ENCODE data around the gene ZCCHC14. TPM values are rescaled to one million over a fixed set of nuclear protein-coding genes. Genes with fewer than 3 reads are reported as not detected.

The ZCCHC14 gene
- polyA plus RNA-seq, 2 of the 4 experiments (the other 2 are of a cell fraction), result 3.8 to 7.3 TPM

GRCh38 chr16:87507351-87508069 is 14.7 kb upstream of the ZCCHC14 start:
- ChIA-PET CTCF (no interaction called here), POLR2A (no interaction called here)
- no peak for TF ChIP-seq RARB (CRISPR knock-in tag; IDR thresholded peaks at IDR 0.05)
- TF ChIP-seq EP300 (IDR thresholded peaks at IDR 0.05), result no peak
- DNase-seq (ENCODE audit: low read depth in 1 of 2, low spot score in 1 of 2) (no peak), ATAC-seq (peak in 1 of 2 experiments; percentile 64; a peak in 4 of 6 replicates), FAIRE-seq (no peak)
- 60% methylated on average over 25 of the region's 25 CpGs for WGBS (ENCODE audit: missing lambda C conversion rate)
- H3K4me2 ChIP-seq, result no peak overlapping the region
- H3K9me3 ChIP-seq, result no peaks in the 10 kb centered on the region
- H3K4me3 ChIP-seq, result no peak overlapping the region
- H3K27ac ChIP-seq, result no peak overlapping the region
- H3K4me1 ChIP-seq, result no peaks in the 10 kb centered on the region

GRCh38 chr16:87506423-87507350 is 13.9 kb upstream of the ZCCHC14 start:
- FAIRE-seq, result no peak
- no peak overlapping the region for H3K4me3 ChIP-seq
- WGBS (ENCODE audit: missing lambda C conversion rate), result 66% methylated on average over 13 of the region's 13 CpGs
- H3K9me3 ChIP-seq, result no peaks in the 10 kb centered on the region
- no peaks in the 10 kb centered on the region for H3K4me1 ChIP-seq
- ChIA-PET POLR2A (no interaction called here), CTCF (interaction anchor here (0.6 to 1.0 kb wide), 2 partner anchors 129 to 185 kb away, joined by 3 to 5 read pairs; no protein-coding TSS in a partner anchor)
- H3K4me2 ChIP-seq, result no peak overlapping the region
- TF ChIP-seq SREBF2 (IDR thresholded peaks at IDR 0.05), result no peak
- no peak for TF ChIP-seq EHF (CRISPR knock-in tag; IDR thresholded peaks at IDR 0.05)
- no peak for TF ChIP-seq GATA3 (IDR thresholded peaks at IDR 0.05; ENCODE audit: borderline replicate concordance)
- TF ChIP-seq NFE2L2 (conservative IDR thresholded peaks at IDR 0.05; ENCODE audit: low read length), result no peak
- TF ChIP-seq PHF8 (IDR thresholded peaks at IDR 0.05; ENCODE audit: borderline replicate concordance, low read depth), result no peak
- TF ChIP-seq ZSCAN20 (CRISPR knock-in tag; IDR thresholded peaks at IDR 0.05), result no peak
- TF ChIP-seq RCOR1 (IDR thresholded peaks at IDR 0.05; ENCODE audit: low read depth, low read length), result no peak
- no peak for TF ChIP-seq EP300 (IDR thresholded peaks at IDR 0.05)
- no peak for TF ChIP-seq NR3C1 (IDR thresholded peaks at IDR 0.05)
- no peak for TF ChIP-seq POLR2A (IDR thresholded peaks at IDR 0.05; ENCODE audit: low read length)
- TF ChIP-seq MAX (IDR thresholded peaks at IDR 0.05), result no peak
- TF ChIP-seq PBX3 (IDR thresholded peaks at IDR 0.05), result no peak
- TF ChIP-seq CHD4 (IDR thresholded peaks at IDR 0.05; ENCODE audit: borderline replicate concordance), result no peak
- TF ChIP-seq CBX2 (IDR thresholded peaks at IDR 0.05; ENCODE audit: borderline replicate concordance, low read depth), result no peak
- TF ChIP-seq RFX5 (IDR thresholded peaks at IDR 0.05), result no peak
- no peak for TF ChIP-seq MAFK (IDR thresholded peaks at IDR 0.05; ENCODE audit: partially characterized antibody)
- TF ChIP-seq BCL3 (IDR thresholded peaks at IDR 0.05), result no peak
- no peak for TF ChIP-seq NPAS2 (CRISPR knock-in tag; IDR thresholded peaks at IDR 0.05; ENCODE audit: borderline replicate concordance)
- TF ChIP-seq ATOH8 (CRISPR knock-in tag; IDR thresholded peaks at IDR 0.05; ENCODE audit: low read depth), result no peak
- ATAC-seq, result peak in 1 of 2 experiments; percentile 55; a peak in 3 of 6 replicates
- H3K27ac ChIP-seq, result no peak overlapping the region
- no peak for DNase-seq (ENCODE audit: low read depth in 1 of 2, low spot score in 1 of 2)

All from A549 (cell line).